ENCODE results near the gene TENM4. TPM values are rescaled to one million over a fixed set of nuclear protein-coding genes. Genes with fewer than 3 reads are reported as not detected.

Gene TENM4
- total and polyA plus RNA-seq, 10 of the 15 experiments (the other 5 are each of a cell fraction or from before 2014, with no cell fraction given): 0.03 to 0.12 (median 0.06) TPM; not detected in 7

DNA sequence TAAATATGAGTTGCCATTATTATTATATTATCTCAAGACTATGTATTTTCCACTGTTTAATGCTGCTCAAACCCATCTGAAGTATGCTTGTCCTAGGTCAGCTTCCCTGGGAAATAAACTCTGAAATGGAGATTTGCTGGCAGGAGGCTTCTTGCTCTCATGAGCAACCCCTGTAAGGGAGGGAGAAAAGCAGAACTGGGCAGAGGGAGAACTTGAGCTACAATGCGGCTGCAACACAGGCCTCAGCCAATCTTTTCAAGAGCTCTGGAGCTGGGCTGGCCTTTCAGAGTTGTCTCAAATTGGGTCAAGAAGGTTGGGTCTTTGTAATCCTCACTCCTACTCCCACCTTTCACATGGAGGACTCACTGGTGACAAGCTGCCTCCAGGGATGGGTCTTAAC is 412.6 kb downstream of the TENM4 start (continued):
- TF ChIP-seq, protein P1, sequence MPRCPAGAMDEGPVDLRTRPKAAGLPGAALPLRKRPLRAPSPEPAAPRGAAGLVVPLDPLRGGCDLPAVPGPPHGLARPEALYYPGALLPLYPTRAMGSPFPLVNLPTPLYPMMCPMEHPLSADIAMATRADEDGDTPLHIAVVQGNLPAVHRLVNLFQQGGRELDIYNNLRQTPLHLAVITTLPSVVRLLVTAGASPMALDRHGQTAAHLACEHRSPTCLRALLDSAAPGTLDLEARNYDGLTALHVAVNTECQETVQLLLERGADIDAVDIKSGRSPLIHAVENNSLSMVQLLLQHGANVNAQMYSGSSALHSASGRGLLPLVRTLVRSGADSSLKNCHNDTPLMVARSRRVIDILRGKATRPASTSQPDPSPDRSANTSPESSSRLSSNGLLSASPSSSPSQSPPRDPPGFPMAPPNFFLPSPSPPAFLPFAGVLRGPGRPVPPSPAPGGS (IDR thresholded peaks at IDR 0.05; ENCODE audit: borderline replicate concordance, insufficient read depth, low read depth, low read length, poor library complexity, severe bottlenecking): no peak
- TF ChIP-seq SRF (IDR thresholded peaks at IDR 0.05; ENCODE audit: low read depth in 2 of 2, low read length in 2 of 2) (no peak), NFIC (IDR thresholded peaks at IDR 0.05; ENCODE audit: low read depth, low read length) (no peak), ASH2L (IDR thresholded peaks at IDR 0.05; ENCODE audit: borderline replicate concordance, low read depth) (no peak), ZZZ3 (IDR thresholded peaks at IDR 0.05; ENCODE audit: control insufficient read depth, insufficient read length, low read depth) (no peak), IRF4 (IDR thresholded peaks at IDR 0.05; ENCODE audit: low read depth, low read length) (no peak), PAX5 (IDR thresholded peaks at IDR 0.05; ENCODE audit: borderline replicate concordance, low read depth, low read length) (no peak)
- TF ChIP-seq, protein P2, sequence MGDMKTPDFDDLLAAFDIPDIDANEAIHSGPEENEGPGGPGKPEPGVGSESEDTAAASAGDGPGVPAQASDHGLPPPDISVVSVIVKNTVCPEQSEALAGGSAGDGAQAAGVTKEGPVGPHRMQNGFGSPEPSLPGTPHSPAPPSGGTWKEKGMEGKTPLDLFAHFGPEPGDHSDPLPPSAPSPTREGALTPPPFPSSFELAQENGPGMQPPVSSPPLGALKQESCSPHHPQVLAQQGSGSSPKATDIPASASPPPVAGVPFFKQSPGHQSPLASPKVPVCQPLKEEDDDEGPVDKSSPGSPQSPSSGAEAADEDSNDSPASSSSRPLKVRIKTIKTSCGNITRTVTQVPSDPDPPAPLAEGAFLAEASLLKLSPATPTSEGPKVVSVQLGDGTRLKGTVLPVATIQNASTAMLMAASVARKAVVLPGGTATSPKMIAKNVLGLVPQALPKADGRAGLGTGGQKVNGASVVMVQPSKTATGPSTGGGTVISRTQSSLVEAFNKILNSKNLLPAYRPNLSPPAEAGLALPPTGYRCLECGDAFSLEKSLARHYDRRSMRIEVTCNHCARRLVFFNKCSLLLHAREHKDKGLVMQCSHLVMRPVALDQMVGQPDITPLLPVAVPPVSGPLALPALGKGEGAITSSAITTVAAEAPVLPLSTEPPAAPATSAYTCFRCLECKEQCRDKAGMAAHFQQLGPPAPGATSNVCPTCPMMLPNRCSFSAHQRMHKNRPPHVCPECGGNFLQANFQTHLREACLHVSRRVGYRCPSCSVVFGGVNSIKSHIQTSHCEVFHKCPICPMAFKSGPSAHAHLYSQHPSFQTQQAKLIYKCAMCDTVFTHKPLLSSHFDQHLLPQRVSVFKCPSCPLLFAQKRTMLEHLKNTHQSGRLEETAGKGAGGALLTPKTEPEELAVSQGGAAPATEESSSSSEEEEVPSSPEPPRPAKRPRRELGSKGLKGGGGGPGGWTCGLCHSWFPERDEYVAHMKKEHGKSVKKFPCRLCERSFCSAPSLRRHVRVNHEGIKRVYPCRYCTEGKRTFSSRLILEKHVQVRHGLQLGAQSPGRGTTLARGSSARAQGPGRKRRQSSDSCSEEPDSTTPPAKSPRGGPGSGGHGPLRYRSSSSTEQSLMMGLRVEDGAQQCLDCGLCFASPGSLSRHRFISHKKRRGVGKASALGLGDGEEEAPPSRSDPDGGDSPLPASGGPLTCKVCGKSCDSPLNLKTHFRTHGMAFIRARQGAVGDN (IDR thresholded peaks at IDR 0.05): no peak
- TF ChIP-seq, protein P3, sequence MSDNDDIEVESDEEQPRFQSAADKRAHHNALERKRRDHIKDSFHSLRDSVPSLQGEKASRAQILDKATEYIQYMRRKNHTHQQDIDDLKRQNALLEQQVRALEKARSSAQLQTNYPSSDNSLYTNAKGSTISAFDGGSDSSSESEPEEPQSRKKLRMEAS (IDR thresholded peaks at IDR 0.05; ENCODE audit: low read depth, low read length): no peak
